HEK293 (cell line): ENCODE results near the gene TSC2.

Experiments used
- CTCF ChIP-seq: fragments of 450-650 bp; formaldehyde crosslinking; IDR thresholded peaks from 2 replicates; pipeline ENCODE4 v1.5.1; 2016; ENCODE audit warnings: missing biosample characterization, missing genetic modification characterization
- PBX3 ChIP-seq: sonication (generic); formaldehyde crosslinking; IDR thresholded peaks from 2 replicates; pipeline ENCODE4 v1.8.1; 2022; ENCODE audit warnings: mild to moderate bottlenecking, moderate library complexity, missing genetic modification reagents
- REST ChIP-seq: fragments of 450-650 bp; formaldehyde crosslinking; IDR thresholded peaks from 2 replicates; pipeline ENCODE4 v1.5.1; 2016; ENCODE audit warnings: missing biosample characterization, missing genetic modification characterization
- TCF7L2 ChIP-seq: IDR thresholded peaks from 2 replicates; pipeline ENCODE4 v1.6.1; 2011; ENCODE audit warnings: low read depth, mild to moderate bottlenecking, inconsistent platforms, low read length, moderate library complexity, borderline replicate concordance
- ZBTB17 ChIP-seq: fragments of 450-650 bp; formaldehyde crosslinking; IDR thresholded peaks from 2 replicates; pipeline ENCODE4 v1.5.1; 2016; ENCODE audit warnings: missing biosample characterization, missing genetic modification characterization
- ZNF366 ChIP-seq: fragments of 450-650 bp; formaldehyde crosslinking; conservative IDR thresholded peaks from 2 replicates; pipeline ENCODE4 v1.5.1; 2016; ENCODE audit warnings: missing biosample characterization, missing genetic modification characterization
- ZNF449 ChIP-seq: fragments of 450-650 bp; formaldehyde crosslinking; IDR thresholded peaks from 2 replicates; pipeline ENCODE4 v1.5.1; 2017; ENCODE audit warnings: missing biosample characterization, mild to moderate bottlenecking, missing genetic modification characterization, moderate library complexity

- TF ChIP-seq REST (tag by site-specific recombination): no peak
- no peak for TF ChIP-seq CTCF (tag by site-specific recombination)
- no peak for TF ChIP-seq PBX3
- no peak for TF ChIP-seq ZNF366 (tag by site-specific recombination)
- TF ChIP-seq TCF7L2: no peak
- no peak for TF ChIP-seq ZNF449 (tag by site-specific recombination)
- TF ChIP-seq ZBTB17 (tag by site-specific recombination): no peak
Measured at GRCh38 chr16:2076072-2076865, 28.5 kb downstream of the TSC2 start.
